Endothelial cell of umbilical vein (primary cell): Measurements from ENCODE around the gene GANAB.

ENCODE experiments used
- CTCF ChIP-seq, 2 donors: IDR thresholded peaks; 1 replicate in 1 of 2; 2 replicates in 1 of 2; pipeline ENCODE4 v1.5.1; 2011; ENCODE audit warnings: low read length in 2 of 2, mild to moderate bottlenecking in 2 of 2, moderate library complexity in 2 of 2, control low read depth in 1 of 2, inconsistent platforms in 1 of 2, low read depth in 1 of 2; ENCODE audit not compliant: insufficient read depth in 1 of 2; ENCODE audit errors: extremely low read depth in 1 of 2
- POLR2A ChIP-seq: IDR thresholded peaks from 2 replicates; pipeline ENCODE4 v1.6.1; 2012; ENCODE audit warnings: low read depth, mild to moderate bottlenecking, control low read depth, low read length

GRCh38 chr11:62665075-62665598 lies 18.7 kb upstream of the GANAB start, which contains the start of the genes C11orf98 and CSKMT:
- TF ChIP-seq CTCF (IDR thresholded peaks at IDR 0.05; ENCODE audit: extremely low read depth in 1 of 2, insufficient read depth in 1 of 2, low read depth in 1 of 2, low read length in 2 of 2) (no peak), POLR2A (peak; percentile 100)
